Activated CD4-positive, alpha-beta T cell treated with anti-CD3 and anti-CD28 coated beads, Interleukin-2, amount 10 ng/mL, durations not matched to agents 24 days and 14 days (primary cell): Measurements from ENCODE around the gene RELN. TPM values are rescaled to one million over a fixed set of nuclear protein-coding genes. Genes with fewer than 3 reads are reported as not detected.

Experiments
- DNase-seq: peaks from one replicate; pipeline ENCODE4 v3.0.0; 2022
- H3K27ac Mint-ChIP-seq: one replicate; pipeline ENCODE4 v1.8.0; 2022; ENCODE audit warnings: mild to moderate bottlenecking, mixed read lengths
- H3K27me3 Mint-ChIP-seq: one replicate; pipeline ENCODE4 v1.8.0; 2022; ENCODE audit warnings: mixed read lengths
- H3K36me3 Mint-ChIP-seq: one replicate; pipeline ENCODE4 v1.8.0; 2022; ENCODE audit warnings: low read depth, mild to moderate bottlenecking, mixed read lengths
- H3K4me1 Mint-ChIP-seq: one replicate; pipeline ENCODE4 v1.8.0; 2021; ENCODE audit warnings: mixed read lengths
- H3K4me3 Mint-ChIP-seq: one replicate; pipeline ENCODE4 v1.8.0; 2022; ENCODE audit warnings: mild to moderate bottlenecking, moderate library complexity, mixed read lengths
- H3K9me3 Mint-ChIP-seq: one replicate; pipeline ENCODE4 v1.8.0; 2021; ENCODE audit warnings: mixed read lengths
- intact Hi-C: fragments of 100-400 bp; cut with micrococcal nuclease; formaldehyde crosslinking; loops from one replicate; pipeline ENCODE4 v1.15.1; 2023
- total RNA-seq: library from RNA; stranded (reverse); gene quantifications from 2 replicates; pipeline ENCODE4 v1.2.3, GENCODE V29; 2022

Gene RELN
- total RNA-seq, 1 donor from 2014 or later: not detected

GRCh38 chr7:103648135-103648534 is 341.3 kb downstream of the RELN start:
- Mint-ChIP-seq H3K4me3 (no peak overlapping the region), H3K4me1 (no peaks in the 10 kb centered on the region), H3K9me3 (peaks cover 2% of the 10 kb centered on the region), H3K36me3 (no peaks in the 10 kb centered on the region), H3K27me3 (no peaks in the 10 kb centered on the region), H3K27ac (no peak overlapping the region)
- DNase-seq: no peak
- intact Hi-C loops: no loop called here

GRCh38 chr7:103644319-103644718 is 345.1 kb downstream of the RELN start:
- no peaks in the 10 kb centered on the region for H3K4me1 Mint-ChIP-seq

GRCh38 chr7:103640031-103640779 is 349.3 kb downstream of the RELN start:
- H3K4me3 Mint-ChIP-seq: no peak overlapping the region
- no peaks in the 10 kb centered on the region for H3K27me3 Mint-ChIP-seq
- intact Hi-C loops: no loop called here
- H3K4me1 Mint-ChIP-seq: no peaks in the 10 kb centered on the region
- H3K36me3 Mint-ChIP-seq: no peaks in the 10 kb centered on the region
- H3K27ac Mint-ChIP-seq: no peak overlapping the region
- peaks cover 3% of the 10 kb centered on the region for H3K9me3 Mint-ChIP-seq
- no peak for DNase-seq

More at GRCh38 chr7:103644319-103644718, 345.1 kb downstream of the RELN start:
- Mint-ChIP-seq H3K4me3 (no peak overlapping the region), H3K36me3 (no peaks in the 10 kb centered on the region), H3K9me3 (peaks cover 3% of the 10 kb centered on the region), H3K27me3 (no peaks in the 10 kb centered on the region), H3K27ac (no peak overlapping the region)
- intact Hi-C loops: no loop called here
- DNase-seq: no peak

DNA sequence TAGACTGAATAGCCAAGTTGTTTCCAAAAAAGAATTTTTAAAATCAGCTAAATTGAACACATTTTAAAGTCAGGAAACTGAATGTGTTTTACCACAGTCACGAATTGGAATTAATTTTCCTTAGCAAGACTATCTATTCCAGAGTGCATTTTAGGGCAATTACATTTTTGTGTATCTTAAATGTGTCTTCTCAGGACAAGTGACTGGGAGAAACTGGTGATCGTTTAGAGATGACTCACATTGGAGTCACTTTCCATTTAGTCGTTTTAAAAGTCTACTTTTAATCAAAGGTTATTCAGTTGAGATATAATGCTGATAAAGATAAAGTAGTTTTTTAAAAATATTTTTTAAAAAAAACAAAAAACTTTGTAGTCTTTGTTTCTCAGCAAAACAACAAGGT is 351.7 kb downstream of the RELN start:
- Mint-ChIP-seq H3K9me3 (no peaks in the 10 kb centered on the region), H3K27ac (no peak overlapping the region), H3K4me1 (no peaks in the 10 kb centered on the region), H3K4me3 (no peak overlapping the region), H3K36me3 (no peaks in the 10 kb centered on the region), H3K27me3 (no peaks in the 10 kb centered on the region)
- intact Hi-C loops: no loop called here
- DNase-seq: no peak

DNA sequence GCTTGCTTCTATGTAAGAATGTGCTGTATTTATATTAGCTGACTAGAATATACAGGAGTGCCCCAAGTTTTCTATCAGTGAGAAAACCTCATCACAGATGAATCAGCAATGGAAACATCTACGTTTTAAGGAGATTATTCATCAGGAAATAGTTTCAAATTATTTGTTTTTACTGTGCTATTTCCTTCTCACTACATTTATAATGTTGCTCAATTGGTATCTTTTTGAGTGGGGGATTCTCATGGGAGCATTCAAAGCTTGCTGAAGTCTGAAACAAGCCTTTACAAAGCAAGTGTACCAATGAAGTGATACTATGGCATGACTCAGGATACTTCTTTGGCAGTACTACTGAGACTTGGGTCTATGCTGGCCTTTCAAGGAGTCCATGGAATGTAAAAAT is 352.4 kb downstream of the RELN start:
- Mint-ChIP-seq H3K4me3 (no peak overlapping the region), H3K27me3 (no peaks in the 10 kb centered on the region), H3K4me1 (no peaks in the 10 kb centered on the region), H3K27ac (no peak overlapping the region), H3K36me3 (no peaks in the 10 kb centered on the region), H3K9me3 (no peaks in the 10 kb centered on the region)
- DNase-seq: no peak
- intact Hi-C loops: no loop called here

DNA sequence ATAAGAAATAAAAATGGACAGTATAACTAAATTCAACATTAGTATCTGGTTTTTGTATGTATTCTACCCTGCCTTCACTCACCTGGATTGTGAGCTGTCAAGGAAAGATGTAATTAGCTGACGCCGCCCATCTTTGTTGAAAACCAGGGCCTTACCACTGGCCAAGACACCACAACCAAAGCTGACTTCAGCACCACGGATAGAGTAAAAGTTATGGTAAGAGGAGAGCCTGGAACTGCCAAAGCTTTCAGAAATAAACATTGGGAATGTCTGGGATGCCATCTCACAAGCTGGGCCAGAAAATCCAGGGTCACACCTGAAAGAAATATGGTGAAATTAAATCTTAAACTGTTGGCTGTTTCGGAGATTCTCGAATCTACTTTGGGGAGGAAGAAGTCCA is 353.3 kb downstream of the RELN start:
- Mint-ChIP-seq H3K9me3 (no peaks in the 10 kb centered on the region), H3K36me3 (no peaks in the 10 kb centered on the region), H3K4me1 (no peaks in the 10 kb centered on the region), H3K27me3 (no peaks in the 10 kb centered on the region), H3K27ac (no peak overlapping the region), H3K4me3 (no peak overlapping the region)
- intact Hi-C loops: no loop called here
- no peak for DNase-seq

DNA sequence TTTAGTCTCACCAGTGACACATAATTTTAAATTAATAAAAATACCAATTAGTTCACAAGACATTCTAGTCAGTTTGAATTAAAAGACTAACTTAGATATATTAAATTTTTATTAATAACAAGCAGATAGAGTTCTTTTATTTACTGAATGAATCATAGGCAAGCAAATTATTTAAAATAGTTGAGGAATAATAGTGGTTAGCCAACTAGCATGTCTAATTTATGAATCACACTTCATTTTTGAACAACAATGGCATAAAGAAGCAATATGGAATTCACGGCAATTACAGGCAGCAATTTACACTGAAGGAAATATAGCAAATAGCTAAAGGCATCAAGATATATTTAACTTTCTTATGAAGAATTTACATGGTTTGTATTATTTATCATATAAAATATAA is 356.5 kb downstream of the RELN start:
- no peaks in the 10 kb centered on the region for H3K9me3 Mint-ChIP-seq
- no peaks in the 10 kb centered on the region for H3K4me1 Mint-ChIP-seq
- H3K4me3 Mint-ChIP-seq: no peak overlapping the region
- DNase-seq: no peak
- no peaks in the 10 kb centered on the region for H3K36me3 Mint-ChIP-seq
- H3K27ac Mint-ChIP-seq: no peak overlapping the region
- no peaks in the 10 kb centered on the region for H3K27me3 Mint-ChIP-seq
- intact Hi-C loops: no loop called here

GRCh38 chr7:103632005-103632639 is 357.3 kb downstream of the RELN start:
- no peaks in the 10 kb centered on the region for H3K4me1 Mint-ChIP-seq
- H3K27ac Mint-ChIP-seq: no peak overlapping the region
- H3K9me3 Mint-ChIP-seq: no peaks in the 10 kb centered on the region
- intact Hi-C loops: no loop called here
- no peaks in the 10 kb centered on the region for H3K27me3 Mint-ChIP-seq
- H3K4me3 Mint-ChIP-seq: no peak overlapping the region
- H3K36me3 Mint-ChIP-seq: no peaks in the 10 kb centered on the region
- DNase-seq: no peak

DNA sequence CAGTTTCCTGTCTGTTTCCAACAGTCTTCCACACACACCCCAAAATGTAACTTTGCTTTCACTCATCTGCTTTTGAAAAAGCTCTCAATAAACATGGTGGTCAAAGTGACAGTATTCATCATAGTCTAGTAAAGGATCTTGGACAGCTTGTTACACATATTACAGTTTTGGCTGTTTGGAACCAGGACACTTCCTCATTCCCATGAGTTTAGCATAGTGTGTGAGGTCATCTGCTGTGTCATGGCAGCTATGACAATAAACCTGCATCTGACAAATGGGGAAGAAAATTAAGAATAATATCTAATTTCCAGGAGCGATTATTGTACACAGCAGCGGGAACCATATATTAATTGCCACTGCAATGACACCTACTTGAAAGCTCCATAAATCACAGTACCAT is 359.1 kb downstream of the RELN start:
- no peaks in the 10 kb centered on the region for H3K4me1 Mint-ChIP-seq
- intact Hi-C loops: no loop called here

DNA sequence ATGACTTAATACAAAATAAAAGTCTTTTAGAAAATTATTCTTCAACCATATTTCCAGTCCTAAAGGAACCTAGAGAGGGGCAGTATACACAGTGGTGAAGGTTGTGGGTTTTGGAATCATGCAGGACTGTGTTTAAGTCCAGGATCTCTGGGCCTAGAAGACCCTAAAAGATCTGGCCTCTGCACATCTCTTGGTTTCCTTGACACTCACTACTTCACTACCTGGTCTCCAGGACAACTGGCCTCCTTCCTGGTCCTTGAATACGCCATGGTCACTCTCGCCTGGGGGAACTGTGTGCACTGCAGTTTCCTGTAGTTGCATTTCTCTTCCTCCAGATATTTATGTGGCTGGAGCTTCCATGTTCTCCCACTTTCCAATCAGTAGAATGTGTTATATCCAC is 360.7 kb downstream of the RELN start:
- Mint-ChIP-seq H3K36me3 (no peaks in the 10 kb centered on the region), H3K27me3 (no peaks in the 10 kb centered on the region), H3K4me3 (no peak overlapping the region), H3K27ac (no peak overlapping the region), H3K4me1 (no peaks in the 10 kb centered on the region), H3K9me3 (no peaks in the 10 kb centered on the region)
- intact Hi-C loops: no loop called here
- no peak for DNase-seq

More for the DNA sequence above, 359.1 kb downstream of the RELN start:
- no peaks in the 10 kb centered on the region for H3K36me3 Mint-ChIP-seq
- no peaks in the 10 kb centered on the region for H3K9me3 Mint-ChIP-seq
- no peak overlapping the region for H3K27ac Mint-ChIP-seq
- H3K4me3 Mint-ChIP-seq: no peak overlapping the region
- no peaks in the 10 kb centered on the region for H3K27me3 Mint-ChIP-seq
- DNase-seq: no peak

GRCh38 chr7:103626776-103627175 is 362.7 kb downstream of the RELN start:
- Mint-ChIP-seq H3K36me3 (no peaks in the 10 kb centered on the region), H3K27me3 (no peaks in the 10 kb centered on the region), H3K9me3 (no peaks in the 10 kb centered on the region), H3K27ac (no peak overlapping the region), H3K4me3 (no peak overlapping the region), H3K4me1 (no peaks in the 10 kb centered on the region)
- DNase-seq: no peak
- intact Hi-C loops: no loop called here

GRCh38 chr7:103622274-103622673 is 367.2 kb downstream of the RELN start:
- no peak for DNase-seq
- Mint-ChIP-seq H3K4me3 (no peak overlapping the region), H3K27me3 (no peaks in the 10 kb centered on the region), H3K4me1 (no peaks in the 10 kb centered on the region), H3K36me3 (no peaks in the 10 kb centered on the region), H3K27ac (no peak overlapping the region), H3K9me3 (no peaks in the 10 kb centered on the region)
- intact Hi-C loops: no loop called here

DNA sequence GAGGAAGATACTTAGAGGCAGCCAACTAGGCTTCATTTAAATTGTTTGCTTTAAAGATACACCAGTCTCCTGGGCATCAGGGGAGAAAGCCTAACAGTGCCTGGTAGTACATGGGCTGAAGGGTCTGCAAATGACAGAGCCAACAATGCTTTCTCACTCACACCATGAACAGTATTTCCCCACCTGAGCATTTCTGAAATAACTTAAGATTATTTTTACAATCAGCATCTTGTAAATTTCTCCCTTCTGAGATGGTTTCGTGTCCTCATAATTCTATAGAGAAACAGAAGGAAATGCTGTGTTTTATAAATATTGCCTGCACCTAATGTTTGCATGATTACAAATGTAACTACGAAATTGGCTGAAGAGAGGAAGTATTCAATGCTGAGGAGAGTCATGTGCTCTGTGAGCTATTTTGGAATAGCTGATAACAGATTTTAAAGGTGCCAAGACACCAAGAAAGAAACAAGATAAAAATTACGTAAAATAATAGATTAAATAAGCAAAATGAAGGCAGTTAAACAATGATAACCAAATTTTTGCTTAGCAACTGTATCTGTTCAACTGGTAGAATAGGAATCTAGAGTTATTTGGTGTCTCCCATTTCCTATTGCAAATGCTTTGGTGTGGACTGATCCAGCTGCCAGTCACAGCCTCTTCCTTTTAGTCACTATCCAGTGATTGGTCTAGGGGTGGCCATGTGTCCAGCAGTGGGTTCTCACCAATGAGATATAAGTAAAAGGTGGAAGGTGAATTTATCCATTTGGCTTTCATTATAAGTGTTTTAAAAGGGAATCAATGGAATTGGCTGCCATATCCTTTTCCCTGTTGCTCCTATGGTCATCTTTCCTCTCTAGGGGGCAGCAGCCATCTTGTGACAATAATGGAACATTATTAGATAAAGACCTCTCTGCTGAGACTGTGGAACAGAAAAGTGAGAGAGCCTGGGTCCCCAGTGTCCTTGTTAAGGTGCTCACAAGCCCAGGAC is 375.5 kb downstream of the RELN start:
- DNase-seq: no peak
- Mint-ChIP-seq H3K27me3 (peaks cover 2% of the 10 kb centered on the region), H3K9me3 (no peaks in the 10 kb centered on the region), H3K36me3 (no peaks in the 10 kb centered on the region), H3K27ac (no peak overlapping the region), H3K4me3 (no peak overlapping the region), H3K4me1 (no peaks in the 10 kb centered on the region)
- intact Hi-C loops: no loop called here

- Mint-ChIP-seq H3K9me3 (no peaks in the 10 kb centered on the region), H3K36me3 (no peaks in the 10 kb centered on the region), H3K27me3 (peaks cover 2% of the 10 kb centered on the region), H3K27ac (no peak overlapping the region), H3K4me1 (no peaks in the 10 kb centered on the region), H3K4me3 (no peak overlapping the region)
- intact Hi-C loops: no loop called here
- DNase-seq: no peak
These were observed 379.7 kb downstream of the RELN start for GRCh38 chr7:103609778-103610177.
